ENCODE results near the gene VHLL. TPM values are rescaled to one million over a fixed set of nuclear protein-coding genes. Genes with fewer than 3 reads are reported as not detected.

Gene VHLL
- total RNA-seq, 1 experiment from 2014 or later = not detected

DNA sequence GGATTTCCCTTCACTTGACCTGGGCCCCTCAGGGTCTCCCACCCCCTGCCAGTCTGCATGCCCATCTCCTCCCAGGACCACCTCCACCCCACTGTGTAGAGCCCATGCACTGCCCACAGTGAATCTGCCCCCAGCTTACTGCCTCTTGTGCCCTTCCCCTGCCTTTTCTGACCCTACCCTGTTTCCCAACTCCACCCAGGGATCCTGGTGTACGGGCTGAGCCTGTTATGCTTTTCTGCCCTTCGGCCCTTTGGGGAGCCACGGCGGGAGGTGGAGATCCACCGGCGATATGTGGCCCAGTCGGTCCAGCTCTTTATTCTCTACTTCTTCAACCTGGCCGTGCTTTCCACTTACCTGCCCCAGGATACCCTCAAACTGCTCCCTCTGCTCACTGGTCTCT, 13.0 kb downstream of the VHLL start:
- Histone ChIP-seq H3K56ac (ENCODE audit: insufficient read length, low read depth, low read length) (no peak overlapping the region), H2AK5ac (ENCODE audit: insufficient read length, low read length) (no peak overlapping the region), H2BK20ac (ENCODE audit: low read depth, low read length, poor library complexity, severe bottlenecking) (no peak overlapping the region), H3K79me1 (ENCODE audit: insufficient read depth, low read depth, low read length, poor library complexity, severe bottlenecking) (no peaks in the 10 kb centered on the region), H4K5ac (ENCODE audit: insufficient read length, low read depth, low read length) (no peak overlapping the region), H3K9ac (ENCODE audit: extremely low read depth, insufficient read length, low read length) (no peak overlapping the region), H4K8ac (replicated peaks; ENCODE audit: insufficient read length, low read depth, low read length) (no peak overlapping the region), H3K18ac (ENCODE audit: insufficient read length, low read depth, low read length) (no peak overlapping the region), H3K79me2 (ENCODE audit: insufficient read depth, low read length) (peaks cover 11% of the 10 kb centered on the region), H2BK120ac (ENCODE audit: low read depth, low read length, poor library complexity, severe bottlenecking) (no peak overlapping the region), H3K4me2 (ENCODE audit: insufficient read depth, insufficient read length, low read length) (no peak overlapping the region), H3K4ac (ENCODE audit: low read depth, low read length) (no peak overlapping the region), H2AFZ (ENCODE audit: low read length) (no peak overlapping the region), H2BK15ac (ENCODE audit: low read depth, low read length) (no peak overlapping the region), H4K91ac (ENCODE audit: insufficient read length, low read depth, low read length) (no peak overlapping the region), H3T11ph (ENCODE audit: low read length) (no peak overlapping the region), H3K23me2 (ENCODE audit: insufficient read length, low read depth, low read length, poor library complexity, severe bottlenecking) (peaks cover 12% of the 10 kb centered on the region), H3K23ac (ENCODE audit: insufficient read length, low read depth, low read length) (no peak overlapping the region), H3K9me3 (ENCODE audit: control insufficient read depth, low read depth, low read length) (no peaks in the 10 kb centered on the region), H3K27ac (ENCODE audit: insufficient read length, low read depth, low read length) (no peak overlapping the region), H2BK5ac (ENCODE audit: insufficient read length, low read length) (no peak overlapping the region), H2BK12ac (ENCODE audit: insufficient read length, low read depth, low read length) (no peak overlapping the region), H3K4me1 (ENCODE audit: insufficient read depth, low read length) (no peaks in the 10 kb centered on the region), H3K14ac (ENCODE audit: insufficient read depth, low read length) (no peak overlapping the region), H3K27me3 (ENCODE audit: insufficient read depth, low read length) (no peaks in the 10 kb centered on the region; the same call in 1 of the 2 replicates), H4K20me1 (ENCODE audit: control insufficient read depth, insufficient read depth, insufficient read length) (no peaks in the 10 kb centered on the region)
- TF ChIP-seq, protein P1, sequence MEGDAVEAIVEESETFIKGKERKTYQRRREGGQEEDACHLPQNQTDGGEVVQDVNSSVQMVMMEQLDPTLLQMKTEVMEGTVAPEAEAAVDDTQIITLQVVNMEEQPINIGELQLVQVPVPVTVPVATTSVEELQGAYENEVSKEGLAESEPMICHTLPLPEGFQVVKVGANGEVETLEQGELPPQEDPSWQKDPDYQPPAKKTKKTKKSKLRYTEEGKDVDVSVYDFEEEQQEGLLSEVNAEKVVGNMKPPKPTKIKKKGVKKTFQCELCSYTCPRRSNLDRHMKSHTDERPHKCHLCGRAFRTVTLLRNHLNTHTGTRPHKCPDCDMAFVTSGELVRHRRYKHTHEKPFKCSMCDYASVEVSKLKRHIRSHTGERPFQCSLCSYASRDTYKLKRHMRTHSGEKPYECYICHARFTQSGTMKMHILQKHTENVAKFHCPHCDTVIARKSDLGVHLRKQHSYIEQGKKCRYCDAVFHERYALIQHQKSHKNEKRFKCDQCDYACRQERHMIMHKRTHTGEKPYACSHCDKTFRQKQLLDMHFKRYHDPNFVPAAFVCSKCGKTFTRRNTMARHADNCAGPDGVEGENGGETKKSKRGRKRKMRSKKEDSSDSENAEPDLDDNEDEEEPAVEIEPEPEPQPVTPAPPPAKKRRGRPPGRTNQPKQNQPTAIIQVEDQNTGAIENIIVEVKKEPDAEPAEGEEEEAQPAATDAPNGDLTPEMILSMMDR (conservative IDR thresholded peaks at IDR 0.05) = no peak
- H3K4me1 Mint-ChIP-seq = peaks cover 23 to 29% of the 10 kb centered on the region in 2 experiments
- no peak for DNase-seq
- H3K4me3 Mint-ChIP-seq = no peak overlapping the region
- H3K27me3 Mint-ChIP-seq (ENCODE audit: low read depth) = no peaks in the 10 kb centered on the region; the same call in 1 of the 2 replicates
- no CpG with 5 or more reads among the region's 8 CpGs for WGBS (ENCODE audit: extremely low coverage, insufficient read length, low lambda C conversion rate)
- H3K9me3 Mint-ChIP-seq = no peaks in the 10 kb centered on the region
- 0 out of 7 replicates have a peak overlapping the region, but pooled peaks of 1 of the 3 experiments have one; percentile 29 for H3K27ac Mint-ChIP-seq
- H3K36me3 Mint-ChIP-seq (ENCODE audit: insufficient read depth in 1 of 3, low read depth in 3 of 3) = 0 out of 7 replicates have a peak, but pooled peaks cover 0 to 5% (median 0%) of the 10 kb centered on the region in 3 experiments
